GM12873 (cell line): Measurements from ENCODE around the gene WSB2.

Source experiments
- TF ChIP-seq, protein P1 (sequence below): IDR thresholded peaks from 2 replicates; pipeline ENCODE4 v1.5.1; 2012; ENCODE audit warnings: low read depth, mild to moderate bottlenecking, moderate library complexity, low read length, control low read depth; ENCODE audit not compliant: insufficient read depth; ENCODE audit errors: missing control alignments

The WSB2 gene

DNA sequence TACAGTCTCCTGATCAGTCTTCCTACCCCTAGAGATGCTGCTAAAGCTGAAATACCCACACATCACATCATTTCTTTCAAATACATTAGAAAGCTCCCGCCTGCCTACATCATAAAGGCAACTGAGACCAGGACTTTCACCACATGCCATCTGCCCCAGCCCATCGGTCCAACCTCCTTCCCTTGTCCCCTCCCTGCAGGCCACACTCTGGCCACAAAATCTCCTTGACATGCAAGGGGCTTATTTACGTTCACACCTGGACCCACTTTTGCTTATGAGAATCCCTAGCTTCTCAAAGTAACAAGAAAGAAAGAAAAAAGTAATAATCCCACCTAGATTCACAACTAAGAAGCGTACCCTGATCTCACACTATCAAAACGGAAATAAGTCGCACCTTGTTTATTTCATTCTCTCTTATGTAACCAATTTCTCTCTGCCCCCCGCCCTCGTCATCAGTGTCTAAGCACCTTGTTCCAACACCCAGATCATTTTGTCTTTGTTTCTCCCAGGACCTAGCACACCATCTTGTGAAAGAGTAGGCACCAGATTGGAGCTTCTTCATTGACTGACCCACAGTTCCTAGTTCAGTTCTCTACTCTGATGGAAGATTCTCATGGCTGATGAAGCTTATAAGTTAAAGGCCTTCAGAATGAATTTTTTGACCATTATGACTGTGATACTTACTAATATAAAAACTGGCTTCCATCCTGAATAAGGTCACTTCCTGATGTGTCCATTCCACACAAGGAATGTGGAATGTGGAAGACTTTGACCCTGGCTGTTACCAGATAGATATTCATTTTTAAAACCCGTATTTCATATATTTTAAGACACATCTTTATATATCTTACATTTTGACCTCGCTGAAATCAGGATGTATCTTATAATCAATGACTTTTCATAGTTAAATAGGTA is 7.7 kb downstream of the WSB2 start:
- TF ChIP-seq, protein P1, sequence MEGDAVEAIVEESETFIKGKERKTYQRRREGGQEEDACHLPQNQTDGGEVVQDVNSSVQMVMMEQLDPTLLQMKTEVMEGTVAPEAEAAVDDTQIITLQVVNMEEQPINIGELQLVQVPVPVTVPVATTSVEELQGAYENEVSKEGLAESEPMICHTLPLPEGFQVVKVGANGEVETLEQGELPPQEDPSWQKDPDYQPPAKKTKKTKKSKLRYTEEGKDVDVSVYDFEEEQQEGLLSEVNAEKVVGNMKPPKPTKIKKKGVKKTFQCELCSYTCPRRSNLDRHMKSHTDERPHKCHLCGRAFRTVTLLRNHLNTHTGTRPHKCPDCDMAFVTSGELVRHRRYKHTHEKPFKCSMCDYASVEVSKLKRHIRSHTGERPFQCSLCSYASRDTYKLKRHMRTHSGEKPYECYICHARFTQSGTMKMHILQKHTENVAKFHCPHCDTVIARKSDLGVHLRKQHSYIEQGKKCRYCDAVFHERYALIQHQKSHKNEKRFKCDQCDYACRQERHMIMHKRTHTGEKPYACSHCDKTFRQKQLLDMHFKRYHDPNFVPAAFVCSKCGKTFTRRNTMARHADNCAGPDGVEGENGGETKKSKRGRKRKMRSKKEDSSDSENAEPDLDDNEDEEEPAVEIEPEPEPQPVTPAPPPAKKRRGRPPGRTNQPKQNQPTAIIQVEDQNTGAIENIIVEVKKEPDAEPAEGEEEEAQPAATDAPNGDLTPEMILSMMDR, result no peak

- TF ChIP-seq, protein P1, result no peak
Observed at GRCh38 chr12:118052324-118053070, 8.5 kb downstream of the WSB2 start.

DNA sequence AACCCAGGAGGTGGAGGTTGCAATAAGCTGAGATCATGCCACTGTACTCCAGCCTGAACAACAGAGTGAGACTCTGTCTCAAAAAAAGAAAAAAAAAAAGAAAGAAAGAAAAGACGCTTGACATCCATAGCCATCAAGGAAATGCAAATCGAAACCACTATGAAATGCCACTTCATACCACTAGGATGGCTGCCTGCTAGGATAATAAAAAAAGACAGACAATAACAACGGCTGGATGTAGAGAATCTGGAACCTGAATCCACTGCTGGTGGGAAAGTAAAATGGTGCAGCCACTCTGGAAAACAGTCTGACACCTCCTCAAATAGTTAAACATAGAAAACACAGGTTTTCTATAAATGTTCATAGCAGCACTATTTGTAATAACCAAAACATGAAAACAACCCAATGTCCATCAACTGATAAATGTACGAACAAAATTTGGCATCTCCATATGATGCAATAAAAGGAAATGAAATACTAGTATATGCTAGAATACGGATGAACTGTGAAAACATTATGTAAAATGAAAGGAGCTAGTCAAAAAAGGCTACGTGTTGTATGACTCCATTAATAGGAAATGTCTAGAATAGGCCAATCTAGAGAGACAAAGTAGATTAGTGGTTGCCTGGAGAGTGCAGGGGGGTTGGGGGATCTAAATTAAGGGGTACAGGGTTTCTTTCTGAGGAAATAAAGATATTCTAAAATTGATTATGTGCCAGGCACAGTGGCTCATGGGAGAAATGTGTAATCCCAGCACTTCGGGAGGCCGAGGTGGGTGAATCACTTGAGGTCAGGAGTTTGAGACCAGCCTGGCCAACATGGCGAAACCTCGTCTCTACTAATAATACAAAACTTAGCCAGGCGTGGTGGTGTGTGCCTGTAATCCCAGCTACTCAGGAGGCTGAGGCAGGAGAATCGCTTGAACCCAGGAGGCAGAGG is 9.7 kb downstream of the WSB2 start:
- TF ChIP-seq, protein P1, result no peak

DNA sequence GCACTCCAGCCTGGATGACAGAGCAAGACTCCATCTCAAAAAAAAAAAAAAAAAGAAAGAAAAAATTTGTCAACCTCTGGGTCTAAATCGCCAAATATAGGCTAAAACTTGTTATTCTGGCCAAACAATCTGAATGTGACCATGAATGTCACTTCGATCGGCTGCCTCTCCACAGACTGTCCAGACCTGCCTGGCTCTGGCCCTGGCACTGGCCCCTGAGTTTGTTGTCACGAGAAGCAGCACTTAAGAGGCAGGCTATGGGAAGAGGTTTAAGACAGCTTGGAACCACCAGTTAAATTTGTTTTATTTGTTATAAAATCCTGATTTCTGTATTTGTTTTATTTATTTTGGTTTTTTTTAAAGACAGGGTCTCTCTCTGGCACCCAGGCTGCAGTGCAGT is 14.5 kb downstream of the WSB2 start:
- TF ChIP-seq, protein P1, result no peak

DNA sequence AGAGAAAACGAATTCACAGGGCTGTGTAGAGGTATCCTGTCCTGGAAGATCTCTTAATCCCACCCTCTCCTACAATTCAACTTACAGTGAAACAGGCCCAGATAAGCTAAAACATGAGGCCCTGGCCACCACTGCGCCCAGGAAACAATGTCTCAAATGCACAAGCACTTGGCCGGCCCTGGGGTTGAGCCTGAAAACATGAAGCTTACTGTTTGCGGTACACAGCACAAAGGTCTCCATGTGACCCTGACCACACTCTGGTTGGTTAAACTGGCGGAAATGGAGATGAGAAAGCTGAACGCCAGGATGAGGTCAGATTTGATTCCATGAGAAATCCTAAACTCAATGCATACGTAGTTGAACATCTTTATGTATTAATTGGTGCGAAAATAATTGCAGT is 16.4 kb downstream of the WSB2 start:
- TF ChIP-seq, protein P1, result no peak

- TF ChIP-seq, protein P1, result no peak
Observed at GRCh38 chr12:118044075-118044474, 16.9 kb downstream of the WSB2 start.
